T-helper 1 cell treated with Interleukin-12 subunit alpha and Interleukin-12 subunit beta and Interleukin-4 antibody, amounts not matched to agents 30 ng/mL and 1 ng/mL, for 36 hours (primary cell): ENCODE results near the gene SINHCAF. TPM values are rescaled to one million over a fixed set of nuclear protein-coding genes. Genes with fewer than 3 reads are reported as not detected.
"Not testable (repeated sequence)": the region's sequence is repeated elsewhere in the genome, so short reads cannot be mapped to it uniquely, and the experiment has no call there.

ENCODE experiments used
- intact Hi-C: fragments of 100-400 bp; cut with micrococcal nuclease; formaldehyde crosslinking; loops from one replicate; pipeline ENCODE4 v1.15.1; 2024
- total RNA-seq: library from RNA; stranded (reverse); gene quantifications from 2 replicates; pipeline ENCODE4 v1.2.3, GENCODE V29; 2022

SINHCAF gene
- total RNA-seq, 1 donor from 2014 or later: 116 TPM

DNA sequence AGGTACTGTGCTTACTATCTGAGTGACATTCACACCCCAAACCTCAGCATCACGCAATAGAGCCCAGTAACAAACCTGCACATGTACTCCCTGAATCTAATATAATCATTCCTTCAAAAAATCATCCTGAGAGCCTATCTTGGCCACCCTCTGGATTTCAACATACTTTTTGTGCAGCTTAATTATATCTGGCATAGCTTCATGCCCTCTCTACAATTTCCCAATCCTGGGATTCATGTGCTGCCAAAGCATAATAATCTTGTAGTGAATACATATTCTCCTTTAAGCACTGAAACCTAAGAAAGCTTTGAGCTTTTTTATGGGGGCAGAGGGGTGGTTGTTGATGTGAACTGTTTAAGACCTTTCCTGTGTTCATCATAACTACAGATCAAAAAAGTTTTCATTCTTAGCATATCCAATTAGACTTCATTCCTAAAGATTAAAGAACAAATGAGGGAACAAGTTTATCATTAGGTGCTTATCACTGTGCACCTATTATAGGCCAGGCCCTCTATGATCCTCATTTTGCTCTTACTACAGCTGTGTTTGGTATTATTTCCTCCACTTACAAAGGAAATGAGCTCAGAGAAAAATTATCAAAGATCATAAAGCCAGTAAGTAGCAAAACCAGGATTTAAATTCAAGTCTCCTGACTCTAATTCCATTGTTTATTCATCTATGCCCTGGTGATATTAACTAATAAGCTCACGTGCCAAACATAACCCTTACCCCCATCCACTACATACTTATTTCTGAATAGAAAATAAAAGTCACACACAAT, 51.2 kb downstream of the SINHCAF start:
- intact Hi-C loops: loop anchor here (5.0 kb wide), 1 partner anchor 363 kb away; no protein-coding TSS in a partner anchor

DNA sequence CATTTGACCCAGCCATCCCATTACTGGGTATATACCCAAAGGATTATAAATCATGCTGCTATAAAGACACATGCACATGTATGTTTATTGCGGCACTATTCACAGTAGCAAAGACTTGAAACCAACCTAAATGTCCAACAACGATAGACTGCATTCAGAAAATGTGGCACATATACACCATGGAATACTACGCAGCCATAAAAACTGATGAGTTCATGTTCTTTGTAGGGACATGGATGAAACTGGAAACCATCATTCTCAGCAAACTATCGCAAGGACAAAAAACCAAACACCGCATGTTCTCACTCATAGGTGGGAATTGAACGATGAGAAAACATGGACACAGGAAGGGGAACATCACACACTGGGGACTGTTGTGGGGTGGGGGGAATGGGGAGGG, 52.2 kb downstream of the SINHCAF start:
- intact Hi-C loops: loop anchor here (5.0 kb wide), 1 partner anchor 364 kb away; no protein-coding TSS in a partner anchor

DNA sequence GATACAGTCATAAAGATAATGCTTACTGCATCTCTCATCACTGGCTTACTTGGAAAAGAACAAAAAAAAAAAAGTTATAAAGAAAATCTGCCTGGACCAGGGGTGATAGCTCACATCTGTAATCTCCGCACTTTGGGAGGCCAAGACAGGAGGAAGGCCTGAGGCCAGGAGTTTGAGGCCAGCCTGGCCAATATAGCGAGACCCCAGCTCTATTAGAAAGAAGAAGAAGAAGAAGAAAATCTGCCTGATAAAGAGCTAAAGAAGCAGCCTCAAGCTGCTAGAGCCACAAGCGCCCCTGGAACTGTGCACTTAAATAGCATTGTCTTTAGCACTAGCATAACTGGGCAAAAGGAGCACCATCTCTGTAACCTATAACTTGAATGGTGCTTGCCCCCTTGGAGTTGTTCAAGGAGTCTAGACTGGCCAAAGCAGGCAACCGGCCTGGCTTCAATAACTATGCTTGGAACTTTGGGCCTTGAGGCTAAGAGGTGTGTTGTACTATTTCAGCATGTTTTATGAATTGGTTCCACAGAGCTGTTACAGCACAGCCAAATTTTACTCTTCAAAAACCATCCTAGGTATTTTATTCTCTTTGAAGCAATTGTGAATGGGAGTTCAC, 53.2 kb downstream of the SINHCAF start:
- intact Hi-C loops: loop anchor here (1.0 to 5.0 kb wide), 6 partner anchors 21 to 425 kb away; partner anchors contain the start of gene SINHCAF

DNA sequence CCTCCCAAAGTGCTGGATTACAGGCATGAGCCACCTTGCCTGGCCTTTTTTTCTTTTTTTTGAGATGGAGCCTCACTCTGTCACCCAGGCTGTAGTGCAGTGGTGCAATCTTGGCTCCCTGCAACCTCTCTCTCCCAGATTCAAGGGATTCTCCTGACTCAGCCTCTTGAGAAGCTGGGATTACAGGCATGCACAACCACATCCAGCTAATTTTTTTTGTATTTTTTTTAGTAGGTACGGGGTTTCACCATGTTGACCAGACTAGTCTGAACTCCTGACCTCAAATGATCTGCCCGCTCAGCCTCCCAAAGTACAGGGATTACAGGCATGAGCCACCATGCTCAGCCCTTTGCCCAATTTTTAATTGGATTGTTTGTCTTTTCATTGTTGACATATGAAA, 58.0 kb downstream of the SINHCAF start:
- intact Hi-C loops: no loop called here

DNA sequence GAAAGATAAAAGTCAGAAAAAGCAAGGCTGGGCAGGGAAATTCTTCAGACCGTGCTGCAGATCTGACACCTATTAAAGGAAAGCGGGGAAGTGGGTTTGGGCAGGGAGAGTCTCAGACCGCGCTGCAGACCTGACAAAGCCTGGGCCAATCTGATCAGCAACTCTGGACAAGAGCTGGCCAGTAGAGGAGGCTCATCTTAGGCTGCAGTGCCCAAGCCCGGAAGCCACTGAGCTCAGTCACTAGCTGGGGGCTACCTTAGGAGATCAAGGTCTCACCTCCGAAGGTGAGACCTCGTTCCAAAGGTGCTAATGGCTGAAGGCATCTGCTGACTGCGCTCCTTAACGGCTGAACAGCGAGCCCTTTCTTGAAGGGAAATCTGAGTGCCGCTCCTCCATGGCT, 60.2 kb downstream of the SINHCAF start:
- intact Hi-C loops: no loop called here

DNA sequence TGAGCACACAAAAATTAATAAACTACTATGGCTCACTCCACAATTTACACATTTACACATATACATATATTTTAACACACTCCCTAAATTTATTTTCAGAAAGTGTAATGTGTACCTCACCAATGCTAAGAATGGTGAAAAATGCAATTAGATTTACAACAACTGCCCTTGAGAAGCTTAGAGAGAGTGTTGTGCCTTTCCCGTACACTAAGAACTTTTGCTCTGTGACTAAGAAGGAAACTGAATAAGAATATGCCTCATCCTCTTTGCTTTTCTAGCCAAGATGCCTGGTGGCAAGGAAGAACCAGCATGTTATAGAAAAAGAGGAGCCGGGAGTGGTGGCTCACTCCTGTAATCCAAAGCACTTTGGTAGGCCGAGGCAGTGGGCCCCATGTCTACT, 62.3 kb downstream of the SINHCAF start:
- intact Hi-C loops: no loop called here

DNA sequence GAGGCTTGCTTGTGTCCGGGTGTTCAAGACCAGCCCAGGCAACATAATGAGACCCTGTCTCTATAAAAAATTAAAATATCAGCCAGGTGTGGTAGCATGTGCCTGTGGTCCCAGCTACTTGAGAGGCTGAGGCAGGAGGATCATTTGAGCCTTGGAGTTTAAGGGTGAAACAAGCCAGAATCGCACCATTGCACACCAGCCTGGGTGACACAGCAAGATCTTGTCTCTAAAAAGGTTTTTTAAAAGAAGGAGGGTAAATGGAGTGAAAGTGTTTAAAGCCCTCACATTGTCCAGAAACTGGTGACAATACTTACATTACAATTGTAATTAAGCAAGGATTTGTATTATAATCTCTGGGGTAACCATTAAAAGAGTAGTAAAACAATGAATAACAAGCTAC, 64.2 kb downstream of the SINHCAF start:
- intact Hi-C loops: no loop called here

DNA sequence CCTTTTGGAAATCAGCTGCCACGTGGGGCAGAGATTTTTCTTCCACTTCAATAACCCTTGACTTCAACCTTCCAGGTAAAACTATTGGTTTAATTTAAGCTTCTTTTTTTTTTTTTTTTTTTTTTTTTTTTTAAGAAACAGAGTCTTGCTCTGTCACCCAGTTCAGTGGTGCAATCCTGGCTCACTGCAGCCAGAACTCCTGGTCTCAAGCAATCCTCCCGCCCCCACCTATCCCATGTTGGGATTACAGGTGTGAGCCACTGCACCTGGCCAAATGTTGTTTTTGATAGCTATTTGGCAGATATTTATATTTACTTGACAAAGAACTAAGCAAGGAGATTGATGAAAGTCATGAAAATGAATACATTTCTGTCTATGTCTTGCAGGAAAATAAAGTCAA, 65.1 kb downstream of the SINHCAF start:
- intact Hi-C loops: no loop called here

DNA sequence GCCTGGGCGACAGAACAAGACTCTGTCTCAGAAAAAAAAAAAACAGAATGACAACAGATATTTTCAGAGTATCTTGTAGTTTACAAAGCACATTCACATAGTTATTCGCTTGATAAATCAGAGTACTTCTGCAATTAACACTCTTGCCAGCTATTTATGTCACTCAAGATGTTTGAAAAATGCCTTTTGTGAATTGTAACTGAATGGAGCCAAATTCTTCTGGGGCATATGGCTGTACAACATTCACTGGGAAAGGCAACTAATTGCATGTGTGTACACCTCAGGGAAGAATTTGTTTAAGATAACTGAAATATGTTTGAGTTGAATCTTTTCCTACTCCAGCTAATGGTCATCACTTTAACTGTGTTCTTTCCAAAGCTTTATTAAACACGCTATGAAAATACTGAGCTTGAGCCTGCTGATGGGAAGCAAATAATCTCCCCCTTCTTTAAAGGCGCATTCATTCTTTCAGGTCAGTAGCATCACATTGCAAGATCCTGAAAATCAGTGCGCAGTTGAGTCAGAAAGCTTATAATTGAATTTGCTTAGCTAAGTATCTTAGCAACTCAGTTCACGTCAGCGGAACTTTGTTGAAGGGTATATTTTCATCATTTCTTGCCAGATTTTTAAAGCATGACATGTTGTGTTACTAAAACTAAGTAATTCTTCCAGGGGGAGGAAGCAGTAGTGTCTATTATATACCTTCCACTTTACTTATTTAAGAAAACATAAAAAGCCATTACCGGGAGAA, 66.6 kb downstream of the SINHCAF start:
- intact Hi-C loops: no loop called here

DNA sequence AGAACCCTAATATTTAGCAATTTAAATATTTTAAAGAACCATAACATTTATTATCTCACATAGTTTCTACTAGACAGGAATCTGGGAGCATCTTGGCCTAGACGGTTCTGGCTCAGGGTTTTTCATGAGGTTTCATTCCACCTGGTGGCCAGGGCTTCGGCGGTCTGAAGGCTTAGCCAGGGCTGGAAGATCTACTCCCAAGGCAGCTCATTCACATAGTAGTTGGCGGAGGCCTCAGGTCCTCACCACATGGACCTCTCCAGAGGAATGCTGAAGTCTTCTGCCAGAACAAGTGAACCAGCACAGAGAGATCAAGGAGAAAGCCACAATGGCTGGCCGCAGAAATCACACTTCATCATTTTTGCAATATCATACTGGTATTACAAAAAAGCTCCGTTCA, 68.2 kb downstream of the SINHCAF start:
- intact Hi-C loops: no loop called here

DNA sequence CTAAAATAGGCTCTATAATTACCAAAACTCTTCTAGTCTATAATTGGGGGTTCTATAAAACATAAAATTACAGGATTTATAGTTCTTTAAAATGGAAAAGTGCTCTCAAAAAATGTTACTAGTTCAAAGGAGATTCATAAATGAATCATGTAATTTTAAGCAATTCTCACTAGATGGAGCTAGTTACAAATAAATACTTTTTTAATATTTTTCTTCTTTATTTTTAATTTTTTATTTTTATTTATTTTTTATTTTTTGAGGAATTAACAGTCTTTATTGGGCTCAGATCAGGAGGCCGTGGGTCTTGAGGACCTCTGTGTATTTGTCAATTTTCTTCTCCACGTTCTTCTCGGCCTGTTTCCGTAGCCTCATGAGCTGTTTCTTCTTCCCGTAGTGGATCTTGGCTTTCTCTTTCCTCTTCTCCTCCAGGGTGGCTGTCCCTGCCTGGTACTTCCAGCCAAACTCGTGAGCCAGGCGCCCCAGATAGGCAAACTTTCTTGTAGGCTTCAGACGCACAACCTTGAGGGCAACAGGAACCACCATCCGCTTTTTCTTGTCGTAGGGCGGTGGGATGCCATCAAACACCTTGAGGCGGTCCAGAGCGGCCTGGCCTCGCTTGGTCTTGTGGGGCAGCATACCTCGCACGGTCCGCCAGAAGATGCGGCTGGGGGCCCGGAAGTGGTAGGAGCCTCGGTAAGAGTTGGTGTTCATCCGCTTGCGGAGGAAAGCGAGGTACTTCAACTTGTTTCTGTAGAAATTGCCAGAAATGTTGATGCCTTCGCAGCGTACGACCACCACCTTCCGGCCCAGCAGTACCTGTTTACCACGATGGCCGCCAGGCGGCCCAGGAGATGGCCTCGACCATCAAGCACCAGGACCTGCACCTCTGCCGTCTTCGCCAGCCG, 74.0 kb downstream of the SINHCAF start:
- intact Hi-C loops: loop anchor here (1.0 kb wide), 3 partner anchors 20 to 384 kb away; no protein-coding TSS in a partner anchor

DNA sequence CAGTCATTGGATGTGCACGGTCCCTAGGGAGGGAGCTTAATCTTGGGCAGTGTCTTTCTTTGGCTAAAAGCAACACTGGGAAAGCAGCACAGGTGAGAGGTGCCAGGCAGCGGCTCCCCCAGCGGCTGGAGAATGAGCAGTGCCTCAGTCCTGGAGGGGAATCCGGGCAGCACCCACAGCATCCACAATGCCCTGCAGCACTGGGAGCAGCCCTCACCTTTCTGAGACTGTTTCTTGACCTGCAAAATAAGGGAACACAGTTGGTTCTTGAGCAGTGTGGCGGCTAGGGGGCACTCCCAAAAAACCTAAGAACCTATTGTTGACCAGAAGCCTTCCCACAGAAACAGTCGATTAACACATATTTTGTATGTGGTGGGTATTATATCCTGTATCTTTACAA, 75.8 kb downstream of the SINHCAF start:
- intact Hi-C loops: no loop called here

DNA sequence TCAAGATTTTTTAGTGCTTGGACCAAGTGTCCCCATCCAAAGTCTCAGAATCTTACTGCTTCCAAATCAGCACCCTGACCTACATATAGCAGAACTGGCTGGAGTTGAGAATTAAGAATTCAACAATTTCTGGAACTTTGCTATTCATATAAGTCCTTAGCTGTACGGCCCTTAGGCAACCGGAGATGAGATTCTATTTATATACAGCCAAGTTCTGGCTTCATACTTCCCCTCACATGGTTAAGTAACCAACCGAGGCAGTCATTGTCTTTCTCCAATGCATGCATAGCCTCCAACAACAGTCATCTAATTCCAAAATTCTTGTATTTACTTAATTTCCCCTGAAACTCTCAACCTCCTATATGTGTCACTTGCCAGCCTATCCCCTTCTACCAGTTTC, 76.6 kb downstream of the SINHCAF start:
- intact Hi-C loops: no loop called here

DNA sequence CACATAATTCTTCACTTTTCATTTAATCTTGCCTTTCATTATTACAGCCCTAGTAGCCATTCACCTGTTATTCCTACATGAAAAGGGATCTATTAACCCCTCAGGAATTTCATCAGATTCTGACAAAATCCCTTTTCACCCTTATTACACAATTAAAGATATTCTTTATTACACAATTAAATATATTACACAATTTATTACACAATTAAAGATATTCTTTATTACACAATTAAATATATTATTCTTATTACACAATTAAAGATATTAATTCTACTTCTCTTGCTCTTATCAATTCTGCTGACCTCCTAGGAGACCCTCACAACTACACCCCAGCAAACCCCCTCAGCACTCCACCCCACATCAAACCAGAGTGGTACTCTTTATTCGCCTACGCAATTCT, 77.1 kb downstream of the SINHCAF start:
- intact Hi-C loops: no loop called here

DNA sequence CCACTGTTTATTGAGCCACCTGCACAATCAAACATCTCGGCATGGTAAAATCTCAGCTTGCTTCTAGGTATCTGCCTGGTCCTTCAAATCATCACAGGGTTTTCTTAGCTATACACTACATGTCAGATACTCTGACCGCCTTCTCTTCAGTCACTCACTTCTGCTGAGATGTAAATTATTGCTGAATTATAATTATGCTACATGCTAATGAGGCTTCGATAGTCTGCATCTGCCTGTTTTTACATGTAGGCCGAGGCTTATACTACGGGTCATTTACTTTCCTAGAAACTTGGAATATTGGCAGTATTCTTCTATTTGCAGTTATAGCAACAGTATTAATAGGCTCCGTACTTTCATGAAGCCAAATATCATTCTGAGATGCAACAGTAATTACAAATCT, 77.6 kb downstream of the SINHCAF start:
- intact Hi-C loops: no loop called here

DNA sequence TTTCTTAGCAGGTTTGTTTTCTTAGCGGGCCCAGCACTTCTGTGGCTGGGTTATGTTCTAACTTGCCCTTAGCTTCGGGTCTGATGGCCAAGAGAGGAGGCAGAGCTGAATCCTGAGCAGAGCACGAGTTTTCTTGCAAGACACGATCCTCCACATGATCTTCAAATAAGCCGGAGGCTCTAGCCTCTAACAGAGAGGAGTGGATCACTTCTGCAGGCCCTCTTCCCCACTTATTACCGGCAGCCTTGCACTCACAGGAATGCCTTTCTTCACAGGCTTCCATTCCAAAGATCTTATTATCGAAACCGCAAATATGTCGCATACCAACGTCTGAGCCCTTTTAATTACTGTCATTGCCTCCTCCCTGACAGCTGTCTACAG, 79.5 kb downstream of the SINHCAF start:
- intact Hi-C loops: no loop called here

DNA sequence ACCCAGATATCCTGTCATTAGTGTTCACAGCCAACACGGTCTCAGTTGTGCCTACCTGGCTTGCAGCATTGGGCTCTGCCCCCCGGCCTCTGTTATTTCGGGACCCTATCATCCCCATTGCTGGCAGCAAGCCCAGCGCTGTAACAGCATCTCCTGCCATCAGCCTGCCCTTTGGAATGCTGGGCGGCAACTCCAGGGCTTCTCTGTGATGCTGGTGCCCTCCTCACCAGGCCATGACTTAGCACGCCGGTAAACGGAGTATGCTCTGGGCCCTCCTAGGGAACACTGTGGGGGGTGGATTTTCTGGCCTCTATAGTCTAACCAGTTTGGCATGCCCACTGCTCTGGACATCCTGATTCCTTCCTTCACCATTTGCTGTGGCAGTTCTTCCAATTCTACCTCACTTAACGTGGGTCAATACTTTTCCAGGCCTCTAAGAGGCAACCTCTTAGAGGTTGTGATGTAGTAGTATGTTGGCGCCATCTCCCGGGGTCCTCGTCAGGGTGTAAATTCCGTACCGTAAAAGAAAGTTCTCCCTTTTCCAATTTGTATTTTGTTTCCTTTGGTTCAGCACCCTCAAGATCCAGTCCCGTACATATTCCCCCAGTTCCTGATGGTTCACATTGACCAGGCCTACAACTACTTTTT, 80.0 kb downstream of the SINHCAF start:
- intact Hi-C loops: no loop called here

DNA sequence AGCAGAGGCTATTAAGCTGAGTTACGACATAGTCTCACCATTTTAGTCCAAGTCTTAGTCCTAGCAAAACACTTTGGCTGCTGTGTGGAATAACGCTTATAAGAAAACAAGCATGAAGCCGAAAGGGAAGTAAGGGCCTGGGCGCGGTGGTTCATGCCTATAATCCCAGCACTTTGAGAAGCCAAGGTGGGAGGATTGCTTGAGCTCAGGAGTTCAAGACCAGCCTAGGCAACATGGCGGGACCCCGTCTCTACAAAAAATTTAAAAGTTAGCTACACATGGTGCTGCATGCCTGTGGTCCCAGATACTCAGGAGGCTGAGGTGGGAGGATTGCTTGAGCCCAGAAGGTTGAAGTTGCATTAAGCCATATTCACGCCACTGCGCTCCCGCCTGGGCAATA, 83.5 kb downstream of the SINHCAF start:
- intact Hi-C loops: not testable (repeated sequence)

DNA sequence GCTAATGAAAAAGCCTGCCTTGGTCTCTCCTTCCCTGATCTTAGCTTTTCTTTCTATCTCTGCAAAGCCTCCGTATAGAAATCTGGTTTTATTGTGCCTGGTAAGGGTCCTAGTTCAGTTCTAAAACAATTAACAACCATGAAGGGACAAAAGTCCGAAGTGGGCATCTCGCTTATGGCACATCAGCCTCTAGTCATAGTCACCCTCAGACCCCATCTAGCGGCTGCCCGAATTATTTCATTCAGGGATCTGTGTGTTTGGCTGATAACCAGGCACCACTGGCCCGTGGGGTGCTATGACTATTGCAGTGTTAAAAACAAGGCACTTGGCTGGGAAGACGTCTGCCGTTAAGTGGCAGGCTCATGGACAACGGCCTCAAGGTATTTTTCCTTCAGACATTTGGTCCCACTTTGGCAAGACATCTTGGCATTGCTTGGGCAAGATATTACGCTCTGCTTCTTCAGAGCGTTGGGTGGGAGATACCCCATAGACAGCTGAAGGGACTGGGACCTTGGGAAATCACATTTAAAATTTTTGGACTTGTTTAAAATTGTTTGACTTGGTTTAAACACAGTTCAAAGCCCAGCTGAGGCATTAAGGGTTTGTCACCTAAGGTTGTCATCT, 87.1 kb downstream of the SINHCAF start:
- intact Hi-C loops: loop anchor here (1.0 to 2.0 kb wide), 3 partner anchors 122 to 392 kb away; no protein-coding TSS in a partner anchor

DNA sequence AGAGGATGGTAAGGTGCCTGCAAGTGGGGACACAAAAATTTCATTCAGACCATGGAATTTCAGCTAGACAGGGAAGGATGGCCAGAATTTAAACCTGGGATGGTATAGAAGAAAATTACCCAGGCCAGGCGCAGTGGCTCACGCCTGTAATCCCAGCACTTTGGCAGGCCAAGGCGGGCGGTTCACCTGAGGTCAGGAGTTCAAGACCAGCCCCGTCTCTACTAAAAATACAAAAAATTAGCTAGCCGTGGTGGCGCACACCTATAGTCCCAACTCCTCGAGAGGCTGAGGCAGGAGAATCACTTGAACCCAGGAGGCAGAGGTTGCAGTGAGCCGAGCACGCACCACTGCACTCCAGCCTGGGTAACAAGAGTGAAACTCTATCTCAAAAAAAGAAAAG, 87.6 kb downstream of the SINHCAF start:
- intact Hi-C loops: loop anchor here (1.0 to 2.0 kb wide), 3 partner anchors 122 to 391 kb away; no protein-coding TSS in a partner anchor
